Left ventricle myocardium inferior (tissue), 1 donor: ENCODE data around the gene CYREN. TPM values are rescaled to one million over a fixed set of nuclear protein-coding genes. Genes with fewer than 3 reads are reported as not detected.

Experiments
- DNase-seq: peaks from one replicate; pipeline ENCODE4 v3.0.0-alpha.2; 2020
- H3K27ac ChIP-seq: fragments of 200-600 bp; replicated peaks from 2 replicates; pipeline ENCODE4 v1.8.0; 2021
- H3K27me3 ChIP-seq: fragments of 200-600 bp; 2 replicates; pipeline ENCODE4 v1.8.0; 2021; ENCODE audit warnings: low read depth
- H3K36me3 ChIP-seq: fragments of 200-600 bp; 2 replicates; pipeline ENCODE4 v1.8.0; 2021
- H3K4me1 ChIP-seq: fragments of 200-600 bp; 2 replicates; pipeline ENCODE4 v1.8.0; 2021
- H3K4me3 ChIP-seq: fragments of 200-600 bp; 2 replicates; pipeline ENCODE4 v1.8.0; 2021; ENCODE audit warnings: mild to moderate bottlenecking, moderate library complexity
- H3K9me3 ChIP-seq: fragments of 200-600 bp; replicated peaks from 2 replicates; pipeline ENCODE4 v1.8.0; 2021
- intact Hi-C: fragments of 100-400 bp; cut with micrococcal nuclease; formaldehyde crosslinking; loops from one replicate; pipeline ENCODE4 v1.11.0; 2022
- total RNA-seq: library from RNA; stranded (reverse); fragmentation: NEBNext Ultra II Directional; extraction: Animal tissue kit (Norgen Biotek cat#: 25700); gene quantifications from one replicate; pipeline ENCODE4 v1.2.1, GENCODE V29; 2021
- TF ChIP-seq, protein P1 (sequence below): fragments of 200-600 bp; IDR thresholded peaks from 2 replicates; pipeline ENCODE4 v1.8.0; 2021; ENCODE audit warnings: antibody characterized with exemption, mild to moderate bottlenecking, borderline replicate concordance
- donor health status: DM: no; HTN: yes; CAD: no; lungs with severe emphysema.

CYREN gene
- total RNA-seq, 1 donor from 2014 or later = 29.8 TPM

DNA sequence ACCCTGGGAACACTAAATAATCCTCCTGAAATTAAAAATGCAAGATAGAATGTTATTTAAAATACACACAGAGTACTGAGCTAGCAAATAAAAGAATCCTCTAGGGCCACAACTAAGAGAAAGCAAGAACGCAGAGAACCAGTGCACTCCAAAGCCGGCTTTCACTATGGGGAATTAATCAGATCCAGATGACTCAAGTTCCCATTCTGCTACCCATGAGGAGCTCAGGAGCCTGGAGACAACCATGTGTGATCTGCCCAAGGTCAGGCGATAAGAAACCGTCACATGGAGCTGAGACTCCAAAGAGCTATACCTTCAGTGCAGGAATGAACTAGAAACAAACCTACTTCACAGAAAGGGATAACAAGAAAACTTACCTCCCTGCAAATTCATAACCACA lies 19.5 kb upstream of the CYREN start:
- Histone ChIP-seq H3K9me3 (no peaks in the 10 kb centered on the region), H3K27me3 (no peaks in the 10 kb centered on the region), H3K36me3 (peaks cover 82% of the 10 kb centered on the region), H3K4me1 (peaks cover 18% of the 10 kb centered on the region), H3K27ac (peak overlapping the region; percentile 5), H3K4me3 (no peak overlapping the region)
- intact Hi-C loops = no loop called here
- no peak for DNase-seq
- TF ChIP-seq, protein P1, sequence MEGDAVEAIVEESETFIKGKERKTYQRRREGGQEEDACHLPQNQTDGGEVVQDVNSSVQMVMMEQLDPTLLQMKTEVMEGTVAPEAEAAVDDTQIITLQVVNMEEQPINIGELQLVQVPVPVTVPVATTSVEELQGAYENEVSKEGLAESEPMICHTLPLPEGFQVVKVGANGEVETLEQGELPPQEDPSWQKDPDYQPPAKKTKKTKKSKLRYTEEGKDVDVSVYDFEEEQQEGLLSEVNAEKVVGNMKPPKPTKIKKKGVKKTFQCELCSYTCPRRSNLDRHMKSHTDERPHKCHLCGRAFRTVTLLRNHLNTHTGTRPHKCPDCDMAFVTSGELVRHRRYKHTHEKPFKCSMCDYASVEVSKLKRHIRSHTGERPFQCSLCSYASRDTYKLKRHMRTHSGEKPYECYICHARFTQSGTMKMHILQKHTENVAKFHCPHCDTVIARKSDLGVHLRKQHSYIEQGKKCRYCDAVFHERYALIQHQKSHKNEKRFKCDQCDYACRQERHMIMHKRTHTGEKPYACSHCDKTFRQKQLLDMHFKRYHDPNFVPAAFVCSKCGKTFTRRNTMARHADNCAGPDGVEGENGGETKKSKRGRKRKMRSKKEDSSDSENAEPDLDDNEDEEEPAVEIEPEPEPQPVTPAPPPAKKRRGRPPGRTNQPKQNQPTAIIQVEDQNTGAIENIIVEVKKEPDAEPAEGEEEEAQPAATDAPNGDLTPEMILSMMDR = no peak

DNA sequence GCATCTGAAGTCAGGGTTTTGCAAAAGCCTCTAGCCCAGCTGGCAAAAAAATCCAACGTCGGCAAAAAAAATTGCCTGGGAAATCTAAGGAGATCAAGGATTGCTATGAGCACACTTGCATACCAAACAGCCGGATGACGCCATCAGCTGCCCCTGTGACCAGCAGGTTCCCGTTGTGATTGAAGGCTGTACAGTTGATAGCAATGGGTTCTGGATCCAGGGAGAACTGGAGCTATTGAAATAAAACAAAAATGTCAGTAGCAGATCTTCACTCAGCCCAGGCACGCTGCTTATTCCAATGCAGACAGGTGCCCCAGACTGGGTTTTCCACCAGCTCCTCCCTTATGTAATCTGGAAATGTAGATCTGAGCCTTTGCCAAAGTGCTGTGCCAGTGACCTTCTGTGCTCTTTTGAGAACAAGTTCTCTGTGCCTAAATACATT lies 18.7 kb upstream of the CYREN start:
- H3K27me3 ChIP-seq = no peaks in the 10 kb centered on the region
- H3K36me3 ChIP-seq = peaks cover 82% of the 10 kb centered on the region
- no peak overlapping the region for H3K4me3 ChIP-seq
- peak overlapping the region; percentile 28 for H3K27ac ChIP-seq
- TF ChIP-seq, protein P1 = no peak
- peaks cover 18% of the 10 kb centered on the region for H3K4me1 ChIP-seq
- DNase-seq = no peak
- intact Hi-C loops = no loop called here
- no peaks in the 10 kb centered on the region for H3K9me3 ChIP-seq

DNA sequence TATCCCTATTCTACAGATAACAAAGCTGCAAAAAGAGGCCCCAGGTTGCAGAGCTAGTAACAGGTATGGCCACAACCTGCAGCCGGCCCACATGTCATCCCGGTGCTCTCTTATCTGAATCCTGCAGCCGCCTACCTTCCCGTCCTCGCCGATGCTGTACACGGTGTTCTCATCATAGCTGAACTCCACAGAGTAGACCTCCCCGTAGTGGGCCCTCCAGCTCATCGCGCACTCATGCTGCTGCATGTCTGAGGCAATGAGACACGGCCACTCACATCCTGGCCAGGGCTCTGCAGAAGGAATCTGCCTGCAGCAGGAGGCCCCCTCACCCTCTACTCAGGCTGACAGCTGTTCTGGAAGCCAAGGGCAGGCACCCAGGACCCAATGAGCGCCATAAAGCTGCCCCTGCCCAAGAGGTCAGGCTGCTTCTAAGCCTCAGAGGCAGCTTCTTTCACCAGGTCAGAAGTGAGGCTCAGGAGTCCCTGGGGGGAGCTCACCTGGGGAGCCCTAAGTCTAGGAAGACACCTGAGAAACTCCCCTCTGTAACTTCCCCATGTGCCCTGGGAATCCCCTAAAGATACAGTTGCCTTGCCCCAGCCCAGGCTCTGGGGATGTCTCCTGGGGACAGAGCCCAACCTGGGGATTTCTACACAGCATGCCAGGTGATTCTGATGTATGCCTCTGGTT lies 17.9 kb upstream of the CYREN start:
- DNase-seq = no peak
- H3K27ac ChIP-seq = no peak overlapping the region

DNA sequence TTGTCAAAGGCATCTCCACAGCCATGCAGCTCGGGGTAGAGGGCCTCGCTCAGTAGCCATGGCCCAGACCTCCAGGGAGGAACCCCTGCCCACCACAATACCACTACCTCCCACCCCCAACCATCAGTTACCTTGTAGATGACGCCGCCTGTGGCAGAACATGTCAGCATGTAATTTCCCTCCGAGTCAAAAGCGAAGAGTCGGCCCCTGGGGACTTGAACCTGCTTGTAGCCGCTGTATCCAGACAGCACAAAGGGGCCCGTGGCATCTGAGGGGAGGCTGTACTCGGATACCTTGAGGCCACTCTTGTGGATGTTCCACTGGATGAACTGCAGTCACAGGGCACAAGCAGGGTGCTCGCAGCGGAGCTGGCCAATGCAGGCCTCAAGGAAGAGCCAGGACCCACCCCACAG lies 16.3 kb upstream of the CYREN start:
- Histone ChIP-seq H3K27me3 (no peaks in the 10 kb centered on the region), H3K9me3 (peaks cover 16% of the 10 kb centered on the region), H3K36me3 (peaks cover 87% of the 10 kb centered on the region), H3K27ac (no peak overlapping the region), H3K4me3 (no peak overlapping the region), H3K4me1 (peaks cover 18% of the 10 kb centered on the region)
- no peak for DNase-seq
- intact Hi-C loops = no loop called here
- TF ChIP-seq, protein P1 = no peak

More for the DNA sequence above, 17.9 kb upstream of the CYREN start:
- H3K4me1 ChIP-seq = peaks cover 18% of the 10 kb centered on the region
- peaks cover 84% of the 10 kb centered on the region for H3K36me3 ChIP-seq
- intact Hi-C loops = no loop called here
- no peaks in the 10 kb centered on the region for H3K9me3 ChIP-seq
- no peak overlapping the region for H3K4me3 ChIP-seq
- no peaks in the 10 kb centered on the region for H3K27me3 ChIP-seq
- TF ChIP-seq, protein P1 = no peak

DNA sequence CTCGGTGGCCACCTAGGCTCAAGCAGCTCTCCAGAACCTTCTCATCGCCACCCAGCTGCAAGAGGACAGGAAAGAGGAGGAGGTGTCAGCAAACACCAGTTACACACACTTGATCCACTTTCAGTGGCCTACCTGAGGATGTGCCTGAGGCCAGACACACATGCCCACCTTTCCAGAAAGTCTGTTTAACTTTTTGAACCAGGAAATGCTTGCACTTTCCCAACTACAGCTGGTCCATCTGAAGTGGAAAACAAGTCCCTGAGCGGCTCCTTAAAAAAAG lies 15.7 kb upstream of the CYREN start:
- Histone ChIP-seq H3K36me3 (peaks cover 87% of the 10 kb centered on the region), H3K27ac (no peak overlapping the region)
- intact Hi-C loops = no loop called here

More for the DNA sequence above, 15.7 kb upstream of the CYREN start:
- DNase-seq = no peak
- H3K9me3 ChIP-seq = peaks cover 22% of the 10 kb centered on the region
- TF ChIP-seq, protein P1 = no peak
- no peaks in the 10 kb centered on the region for H3K27me3 ChIP-seq
- H3K4me3 ChIP-seq = no peak overlapping the region
- peaks cover 18% of the 10 kb centered on the region for H3K4me1 ChIP-seq
